ENCODE data around the gene DNAJC9.

DNAJC9 gene

GRCh38 chr10:73218431-73219191, 28.4 kb downstream of the DNAJC9 start:
- H2AFZ ChIP-seq (ENCODE audit: low read depth) = peak overlapping the region; percentile 33
- H3K4me2 ChIP-seq = peak overlapping the region; percentile 58
- no peak overlapping the region for H3K9ac ChIP-seq
- no peaks in the 10 kb centered on the region for H3K79me2 ChIP-seq (ENCODE audit: insufficient read depth, low read depth)
- H3K27me3 ChIP-seq (ENCODE audit: insufficient read depth, low read depth) = no peaks in the 10 kb centered on the region
- no peaks in the 10 kb centered on the region for H4K20me1 ChIP-seq (ENCODE audit: insufficient read depth)
- no peak overlapping the region for H3K4me3 ChIP-seq (IDR thresholded peaks at IDR 0.05; ENCODE audit: insufficient read depth, low read depth, low read length)
- peak; percentile 63 for TF ChIP-seq CTCF (conservative IDR thresholded peaks at IDR 0.05; ENCODE audit: low read depth, low read length)
- H3K27ac ChIP-seq = peak overlapping the region; percentile 44; the same call in 1 of the 2 replicates
- peaks cover 27% of the 10 kb centered on the region for H3K4me1 ChIP-seq (ENCODE audit: low read depth, poor library complexity, severe bottlenecking)
- no peaks in the 10 kb centered on the region for H3K36me3 ChIP-seq (ENCODE audit: insufficient read depth)

GRCh38 chr10:73217628-73218027, 29.4 kb downstream of the DNAJC9 start:
- Histone ChIP-seq H3K4me3 (IDR thresholded peaks at IDR 0.05; ENCODE audit: insufficient read depth, low read depth, low read length) (no peak overlapping the region), H3K4me1 (ENCODE audit: low read depth, poor library complexity, severe bottlenecking) (peaks cover 27% of the 10 kb centered on the region), H3K79me2 (ENCODE audit: insufficient read depth, low read depth) (no peaks in the 10 kb centered on the region), H3K9ac (no peak overlapping the region), H3K27ac (peak overlapping the region; percentile 44; the same call in 1 of the 2 replicates), H3K4me2 (peak overlapping the region; percentile 58; the same call in 1 of the 2 replicates), H2AFZ (ENCODE audit: low read depth) (no peak overlapping the region), H4K20me1 (ENCODE audit: insufficient read depth) (no peaks in the 10 kb centered on the region), H3K36me3 (ENCODE audit: insufficient read depth) (no peaks in the 10 kb centered on the region), H3K27me3 (ENCODE audit: insufficient read depth, low read depth) (no peaks in the 10 kb centered on the region)
- no peak for TF ChIP-seq CTCF (conservative IDR thresholded peaks at IDR 0.05; ENCODE audit: low read depth, low read length)

- Histone ChIP-seq H3K9ac (no peak overlapping the region), H4K20me1 (ENCODE audit: insufficient read depth) (no peaks in the 10 kb centered on the region), H3K36me3 (ENCODE audit: insufficient read depth) (no peaks in the 10 kb centered on the region), H3K4me1 (ENCODE audit: low read depth, poor library complexity, severe bottlenecking) (peaks cover 27% of the 10 kb centered on the region), H3K4me2 (no peak overlapping the region), H3K27ac (no peak overlapping the region), H3K4me3 (IDR thresholded peaks at IDR 0.05; ENCODE audit: insufficient read depth, low read depth, low read length) (no peak overlapping the region), H3K79me2 (ENCODE audit: insufficient read depth, low read depth) (no peaks in the 10 kb centered on the region), H2AFZ (ENCODE audit: low read depth) (no peak overlapping the region), H3K27me3 (ENCODE audit: insufficient read depth, low read depth) (no peaks in the 10 kb centered on the region)
- TF ChIP-seq CTCF (conservative IDR thresholded peaks at IDR 0.05; ENCODE audit: low read depth, low read length) = no peak
Observed at GRCh38 chr10:73215749-73216148, 31.3 kb downstream of the DNAJC9 start.

GRCh38 chr10:73211106-73211811, 35.8 kb downstream of the DNAJC9 start:
- Histone ChIP-seq H2AFZ (ENCODE audit: low read depth) (no peak overlapping the region), H3K27me3 (ENCODE audit: insufficient read depth, low read depth) (no peaks in the 10 kb centered on the region), H3K9ac (no peak overlapping the region), H3K4me1 (ENCODE audit: low read depth, poor library complexity, severe bottlenecking) (no peaks in the 10 kb centered on the region), H3K79me2 (ENCODE audit: insufficient read depth, low read depth) (no peaks in the 10 kb centered on the region), H4K20me1 (ENCODE audit: insufficient read depth) (no peaks in the 10 kb centered on the region), H3K27ac (no peak overlapping the region), H3K36me3 (ENCODE audit: insufficient read depth) (no peaks in the 10 kb centered on the region), H3K4me3 (IDR thresholded peaks at IDR 0.05; ENCODE audit: insufficient read depth, low read depth, low read length) (no peak overlapping the region), H3K4me2 (no peak overlapping the region)
- TF ChIP-seq CTCF (conservative IDR thresholded peaks at IDR 0.05; ENCODE audit: low read depth, low read length) = no peak

Measured in KMS-11 (cell line).